Measurements from ENCODE around the gene THSD4. TPM values are rescaled to one million over a fixed set of nuclear protein-coding genes. Genes with fewer than 3 reads are reported as not detected.

Gene THSD4
- total RNA-seq, 1 experiment from 2014 or later = 65.4 TPM

GRCh38 chr15:71301958-71302621 is 186.8 kb downstream of the THSD4 start:
- no peaks in the 10 kb centered on the region for H3K9me3 ChIP-seq (ENCODE audit: control insufficient read depth, insufficient read depth, low read depth, low read length)
- in situ Hi-C loops (cut with HindIII; ENCODE audit: low pct_unique_long_range_greater_than_20kb, low sequenced_read_pairs) = no loop called here
- ATAC-seq = no peak
- TF ChIP-seq, protein P1, sequence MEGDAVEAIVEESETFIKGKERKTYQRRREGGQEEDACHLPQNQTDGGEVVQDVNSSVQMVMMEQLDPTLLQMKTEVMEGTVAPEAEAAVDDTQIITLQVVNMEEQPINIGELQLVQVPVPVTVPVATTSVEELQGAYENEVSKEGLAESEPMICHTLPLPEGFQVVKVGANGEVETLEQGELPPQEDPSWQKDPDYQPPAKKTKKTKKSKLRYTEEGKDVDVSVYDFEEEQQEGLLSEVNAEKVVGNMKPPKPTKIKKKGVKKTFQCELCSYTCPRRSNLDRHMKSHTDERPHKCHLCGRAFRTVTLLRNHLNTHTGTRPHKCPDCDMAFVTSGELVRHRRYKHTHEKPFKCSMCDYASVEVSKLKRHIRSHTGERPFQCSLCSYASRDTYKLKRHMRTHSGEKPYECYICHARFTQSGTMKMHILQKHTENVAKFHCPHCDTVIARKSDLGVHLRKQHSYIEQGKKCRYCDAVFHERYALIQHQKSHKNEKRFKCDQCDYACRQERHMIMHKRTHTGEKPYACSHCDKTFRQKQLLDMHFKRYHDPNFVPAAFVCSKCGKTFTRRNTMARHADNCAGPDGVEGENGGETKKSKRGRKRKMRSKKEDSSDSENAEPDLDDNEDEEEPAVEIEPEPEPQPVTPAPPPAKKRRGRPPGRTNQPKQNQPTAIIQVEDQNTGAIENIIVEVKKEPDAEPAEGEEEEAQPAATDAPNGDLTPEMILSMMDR (IDR thresholded peaks at IDR 0.05) = no peak
- TF ChIP-seq POLR2AphosphoS5 (IDR thresholded peaks at IDR 0.05; ENCODE audit: low read depth, low read length) (no peak), TCF7L2 (IDR thresholded peaks at IDR 0.05; ENCODE audit: low read depth, low read length) (no peak), SIN3A (IDR thresholded peaks at IDR 0.05; ENCODE audit: borderline replicate concordance, insufficient read depth, low read depth, low read length) (no peak)
- TF ChIP-seq, protein P2, sequence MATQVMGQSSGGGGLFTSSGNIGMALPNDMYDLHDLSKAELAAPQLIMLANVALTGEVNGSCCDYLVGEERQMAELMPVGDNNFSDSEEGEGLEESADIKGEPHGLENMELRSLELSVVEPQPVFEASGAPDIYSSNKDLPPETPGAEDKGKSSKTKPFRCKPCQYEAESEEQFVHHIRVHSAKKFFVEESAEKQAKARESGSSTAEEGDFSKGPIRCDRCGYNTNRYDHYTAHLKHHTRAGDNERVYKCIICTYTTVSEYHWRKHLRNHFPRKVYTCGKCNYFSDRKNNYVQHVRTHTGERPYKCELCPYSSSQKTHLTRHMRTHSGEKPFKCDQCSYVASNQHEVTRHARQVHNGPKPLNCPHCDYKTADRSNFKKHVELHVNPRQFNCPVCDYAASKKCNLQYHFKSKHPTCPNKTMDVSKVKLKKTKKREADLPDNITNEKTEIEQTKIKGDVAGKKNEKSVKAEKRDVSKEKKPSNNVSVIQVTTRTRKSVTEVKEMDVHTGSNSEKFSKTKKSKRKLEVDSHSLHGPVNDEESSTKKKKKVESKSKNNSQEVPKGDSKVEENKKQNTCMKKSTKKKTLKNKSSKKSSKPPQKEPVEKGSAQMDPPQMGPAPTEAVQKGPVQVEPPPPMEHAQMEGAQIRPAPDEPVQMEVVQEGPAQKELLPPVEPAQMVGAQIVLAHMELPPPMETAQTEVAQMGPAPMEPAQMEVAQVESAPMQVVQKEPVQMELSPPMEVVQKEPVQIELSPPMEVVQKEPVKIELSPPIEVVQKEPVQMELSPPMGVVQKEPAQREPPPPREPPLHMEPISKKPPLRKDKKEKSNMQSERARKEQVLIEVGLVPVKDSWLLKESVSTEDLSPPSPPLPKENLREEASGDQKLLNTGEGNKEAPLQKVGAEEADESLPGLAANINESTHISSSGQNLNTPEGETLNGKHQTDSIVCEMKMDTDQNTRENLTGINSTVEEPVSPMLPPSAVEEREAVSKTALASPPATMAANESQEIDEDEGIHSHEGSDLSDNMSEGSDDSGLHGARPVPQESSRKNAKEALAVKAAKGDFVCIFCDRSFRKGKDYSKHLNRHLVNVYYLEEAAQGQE (IDR thresholded peaks at IDR 0.05; ENCODE audit: insufficient read depth in 1 of 2, low read depth in 2 of 2, low read length in 1 of 2) = no peak
- H3K4me1 ChIP-seq (ENCODE audit: control insufficient read depth, insufficient read depth, low read length) = peaks cover 2% of the 10 kb centered on the region; the same call in 1 of the 2 replicates
- DNase-seq (ENCODE audit: low read depth, low spot score) = no peak
- no peaks in the 10 kb centered on the region; the same call in 1 of the 2 replicates for H3K36me3 ChIP-seq (ENCODE audit: control insufficient read depth, insufficient read depth, low read length)
- CTCF ChIA-PET = no interaction called here
- BruUV-seq (replicated peaks) = no TSS peak
- intact Hi-C loops (cut with micrococcal nuclease; ENCODE audit: unreplicated experiment) = no loop called here
- no peak overlapping the region for H3K4me3 ChIP-seq (ENCODE audit: low read depth in 2 of 2, low read length in 2 of 2)
- peak overlapping the region; percentile 1; the same call in 1 of the 2 replicates for H3K27ac ChIP-seq (ENCODE audit: low read length)
- POLR2A ChIA-PET = no interaction called here
- no peaks in the 10 kb centered on the region for H3K27me3 ChIP-seq (ENCODE audit: control insufficient read depth, insufficient read depth, low read length)

DNA sequence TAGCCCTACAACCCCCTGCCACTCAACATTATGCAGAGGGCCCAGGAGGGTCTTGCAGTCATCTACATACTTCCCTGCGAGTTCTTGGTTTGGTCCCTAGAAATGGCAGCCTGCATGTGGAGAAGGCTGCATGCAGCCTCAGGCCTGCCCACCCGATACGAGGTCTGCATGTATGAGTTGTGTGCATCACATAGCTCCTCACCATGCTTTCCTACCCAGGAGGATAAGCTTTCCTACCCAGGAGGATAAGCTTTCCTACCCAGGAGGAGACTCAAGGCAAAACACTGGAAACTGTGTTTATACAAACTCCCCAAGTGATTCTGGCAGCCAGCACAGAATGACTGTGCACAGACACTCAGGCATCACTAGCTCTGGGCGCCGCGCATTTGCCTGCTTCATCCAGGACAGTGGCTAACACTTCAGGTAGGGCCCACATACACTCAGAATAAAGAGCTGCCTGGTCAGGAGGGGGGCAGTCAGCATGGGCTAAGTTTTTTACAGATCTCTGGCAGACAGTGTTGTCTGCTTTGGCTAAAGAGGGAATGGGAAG is 187.7 kb downstream of the THSD4 start:
- no peaks in the 10 kb centered on the region; the same call in 1 of the 2 replicates for H3K4me1 ChIP-seq (ENCODE audit: control insufficient read depth, insufficient read depth, low read length)
- ATAC-seq = no peak
- TF ChIP-seq POLR2AphosphoS5 (IDR thresholded peaks at IDR 0.05; ENCODE audit: low read depth, low read length) = no peak
- no peak for TF ChIP-seq TCF7L2 (IDR thresholded peaks at IDR 0.05; ENCODE audit: low read depth, low read length)
- no peak for TF ChIP-seq SIN3A (IDR thresholded peaks at IDR 0.05; ENCODE audit: borderline replicate concordance, insufficient read depth, low read depth, low read length)
- TF ChIP-seq, protein P2 (IDR thresholded peaks at IDR 0.05; ENCODE audit: insufficient read depth in 1 of 2, low read depth in 2 of 2, low read length in 1 of 2) = no peak
- TF ChIP-seq, protein P1 (IDR thresholded peaks at IDR 0.05) = no peak
- ChIA-PET CTCF (no interaction called here), POLR2A (no interaction called here)
- intact Hi-C loops (cut with micrococcal nuclease; ENCODE audit: unreplicated experiment) = no loop called here
- no peak overlapping the region for H3K27ac ChIP-seq (ENCODE audit: low read length)
- H3K27me3 ChIP-seq (ENCODE audit: control insufficient read depth, insufficient read depth, low read length) = no peaks in the 10 kb centered on the region
- DNase-seq (ENCODE audit: low read depth, low spot score) = no peak
- no peaks in the 10 kb centered on the region for H3K9me3 ChIP-seq (ENCODE audit: control insufficient read depth, insufficient read depth, low read depth, low read length)
- no TSS peak for BruUV-seq (replicated peaks)
- H3K4me3 ChIP-seq (ENCODE audit: low read depth in 2 of 2, low read length in 2 of 2) = no peak overlapping the region
- H3K36me3 ChIP-seq (ENCODE audit: control insufficient read depth, insufficient read depth, low read length) = no peaks in the 10 kb centered on the region; the same call in 1 of the 2 replicates
- in situ Hi-C loops (cut with HindIII; ENCODE audit: low pct_unique_long_range_greater_than_20kb, low sequenced_read_pairs) = no loop called here
